ENCODE measurements around the gene PGGHG.
"Not testable (repeated sequence)": the region's sequence is repeated elsewhere in the genome, so short reads cannot be mapped to it uniquely, and the experiment has no call there.

Gene PGGHG

GRCh38 chr11:299081-299891 lies 10.4 kb downstream of the PGGHG start, which contains the start of gene IFITM5:
Gene IFITM5, minus strand, starts transcription at chr11:299526. Its CDS starts 36 bp downstream, at chr11:299490.
- no peak for DNase-seq

GRCh38 chr11:299951-300735 lies 11.2 kb downstream of the PGGHG start:
- DNase-seq, result no peak

GRCh38 chr11:303363-303762 lies 14.4 kb downstream of the PGGHG start:
- no peak for DNase-seq

- no peak for DNase-seq
These were observed 15.2 kb downstream of the PGGHG start for GRCh38 chr11:304061-304506.

GRCh38 chr11:304915-305843 lies 16.3 kb downstream of the PGGHG start:
- peak; percentile 32 for DNase-seq

- no peak for DNase-seq
These were observed 16.9 kb downstream of the PGGHG start for GRCh38 chr11:305844-306211.

GRCh38 chr11:306645-307371 lies 17.9 kb downstream of the PGGHG start:
- DNase-seq, result no peak

- peak; percentile 6 for DNase-seq
These were observed 19.1 kb downstream of the PGGHG start, which contains the start of gene IFITM2 for GRCh38 chr11:307766-308708. Gene IFITM2, plus strand, starts transcription at chr11:307816. Its CDS starts 377 bp downstream, at chr11:308193.

- DNase-seq, result not testable (repeated sequence)
These were observed 20.1 kb downstream of the PGGHG start for GRCh38 chr11:308740-309665.

- not testable (repeated sequence) for DNase-seq
These were observed 21.1 kb downstream of the PGGHG start for GRCh38 chr11:309979-310572.

- not testable (repeated sequence) for DNase-seq
These were observed 22.3 kb downstream of the PGGHG start for GRCh38 chr11:311013-311748.

GRCh38 chr11:312092-312816 lies 23.3 kb downstream of the PGGHG start:
- no peak for DNase-seq

- DNase-seq, result no peak
These were observed 24.4 kb downstream of the PGGHG start for GRCh38 chr11:313304-313786.

- no peak for DNase-seq
These were observed 25.0 kb downstream of the PGGHG start, which contains the start of gene IFITM1 for GRCh38 chr11:313787-314553. Gene IFITM1, plus strand, starts transcription at chr11:314040. Its CDS starts 131 bp downstream, at chr11:314171.

- DNase-seq, result not testable (repeated sequence)
These were observed 25.6 kb downstream of the PGGHG start for GRCh38 chr11:314554-314875.

- no peak for DNase-seq
These were observed 26.1 kb downstream of the PGGHG start for GRCh38 chr11:315051-315481.

GRCh38 chr11:315516-315994 lies 26.6 kb downstream of the PGGHG start:
- no peak for DNase-seq

Data from NCI-H2029 (cell line).